ENCODE data around the gene CLASRP.

- TF ChIP-seq, protein P1, sequence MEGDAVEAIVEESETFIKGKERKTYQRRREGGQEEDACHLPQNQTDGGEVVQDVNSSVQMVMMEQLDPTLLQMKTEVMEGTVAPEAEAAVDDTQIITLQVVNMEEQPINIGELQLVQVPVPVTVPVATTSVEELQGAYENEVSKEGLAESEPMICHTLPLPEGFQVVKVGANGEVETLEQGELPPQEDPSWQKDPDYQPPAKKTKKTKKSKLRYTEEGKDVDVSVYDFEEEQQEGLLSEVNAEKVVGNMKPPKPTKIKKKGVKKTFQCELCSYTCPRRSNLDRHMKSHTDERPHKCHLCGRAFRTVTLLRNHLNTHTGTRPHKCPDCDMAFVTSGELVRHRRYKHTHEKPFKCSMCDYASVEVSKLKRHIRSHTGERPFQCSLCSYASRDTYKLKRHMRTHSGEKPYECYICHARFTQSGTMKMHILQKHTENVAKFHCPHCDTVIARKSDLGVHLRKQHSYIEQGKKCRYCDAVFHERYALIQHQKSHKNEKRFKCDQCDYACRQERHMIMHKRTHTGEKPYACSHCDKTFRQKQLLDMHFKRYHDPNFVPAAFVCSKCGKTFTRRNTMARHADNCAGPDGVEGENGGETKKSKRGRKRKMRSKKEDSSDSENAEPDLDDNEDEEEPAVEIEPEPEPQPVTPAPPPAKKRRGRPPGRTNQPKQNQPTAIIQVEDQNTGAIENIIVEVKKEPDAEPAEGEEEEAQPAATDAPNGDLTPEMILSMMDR (conservative IDR thresholded peaks at IDR 0.05 in 1 of 2, IDR thresholded peaks at IDR 0.05 in 1 of 2; ENCODE audit: low read depth in 1 of 2, low read length in 2 of 2), result no peak
- no peak for TF ChIP-seq EZH2 (IDR thresholded peaks at IDR 0.05; ENCODE audit: low read length, missing control alignments)
These were observed 8.0 kb upstream of the CLASRP start for GRCh38 chr19:45030825-45031224.
